Fibroblast of pulmonary artery (primary cell): ENCODE measurements around the gene UBL7.

Experiments
- DNase-seq: peaks from one replicate; pipeline ENCODE4 v3.0.0-alpha.2; 2010; ENCODE audit warnings: low read depth
- H3K4me3 ChIP-seq: replicated peaks from 2 replicates; pipeline ENCODE4 v1.5.1; 2011; ENCODE audit warnings: low read depth, mild to moderate bottlenecking, control low read depth, low read length, moderate library complexity
- TF ChIP-seq, protein P1 (sequence below): IDR thresholded peaks from 2 replicates; pipeline ENCODE4 v1.5.1; 2011; ENCODE audit warnings: mild to moderate bottlenecking, control low read depth, low read length, inconsistent platforms; ENCODE audit errors: missing control alignments

UBL7 gene

DNA sequence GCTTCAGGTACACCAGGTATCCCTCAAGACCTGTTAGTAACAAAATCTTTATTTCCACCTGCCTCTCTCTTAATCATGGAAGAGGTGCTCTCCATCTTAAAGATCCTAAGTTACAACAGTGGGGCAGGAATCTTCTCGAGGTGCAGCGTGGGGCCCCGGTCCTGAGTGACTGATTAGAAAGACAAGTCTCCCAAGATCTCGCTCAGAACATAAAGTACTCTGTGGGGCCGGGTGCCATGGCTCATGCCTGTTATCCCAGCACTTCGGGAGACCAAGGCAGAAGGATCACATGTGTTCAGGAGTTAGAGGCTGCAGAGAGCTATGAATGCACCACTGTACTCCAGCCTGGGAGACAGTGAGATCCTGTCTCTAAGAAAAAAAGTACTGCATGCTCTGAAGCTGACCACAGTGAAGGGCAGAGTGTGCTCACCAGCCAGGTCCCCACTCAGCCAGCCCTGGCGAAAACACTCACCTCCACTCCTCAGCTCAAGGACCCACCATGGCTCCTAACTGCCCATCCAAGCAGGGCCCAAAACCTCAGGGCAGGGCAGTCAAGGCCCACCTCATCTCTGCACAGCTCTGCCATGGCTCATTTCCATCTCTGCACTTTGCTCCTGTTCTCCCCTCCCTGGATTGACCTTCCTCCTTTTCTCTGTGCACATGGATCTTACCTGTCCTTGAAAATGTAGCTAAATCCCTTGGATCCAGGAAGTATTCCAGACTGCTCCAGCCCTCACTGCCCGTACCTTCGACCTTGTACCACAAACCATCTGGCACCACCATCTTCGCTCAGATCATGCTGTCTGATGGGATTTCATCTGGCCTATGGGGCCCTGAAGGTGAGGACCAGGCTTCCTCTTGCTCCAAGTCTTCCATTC, 34.3 kb downstream of the UBL7 start:
- TF ChIP-seq, protein P1, sequence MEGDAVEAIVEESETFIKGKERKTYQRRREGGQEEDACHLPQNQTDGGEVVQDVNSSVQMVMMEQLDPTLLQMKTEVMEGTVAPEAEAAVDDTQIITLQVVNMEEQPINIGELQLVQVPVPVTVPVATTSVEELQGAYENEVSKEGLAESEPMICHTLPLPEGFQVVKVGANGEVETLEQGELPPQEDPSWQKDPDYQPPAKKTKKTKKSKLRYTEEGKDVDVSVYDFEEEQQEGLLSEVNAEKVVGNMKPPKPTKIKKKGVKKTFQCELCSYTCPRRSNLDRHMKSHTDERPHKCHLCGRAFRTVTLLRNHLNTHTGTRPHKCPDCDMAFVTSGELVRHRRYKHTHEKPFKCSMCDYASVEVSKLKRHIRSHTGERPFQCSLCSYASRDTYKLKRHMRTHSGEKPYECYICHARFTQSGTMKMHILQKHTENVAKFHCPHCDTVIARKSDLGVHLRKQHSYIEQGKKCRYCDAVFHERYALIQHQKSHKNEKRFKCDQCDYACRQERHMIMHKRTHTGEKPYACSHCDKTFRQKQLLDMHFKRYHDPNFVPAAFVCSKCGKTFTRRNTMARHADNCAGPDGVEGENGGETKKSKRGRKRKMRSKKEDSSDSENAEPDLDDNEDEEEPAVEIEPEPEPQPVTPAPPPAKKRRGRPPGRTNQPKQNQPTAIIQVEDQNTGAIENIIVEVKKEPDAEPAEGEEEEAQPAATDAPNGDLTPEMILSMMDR: no peak
- no peak for DNase-seq
- no peak overlapping the region for H3K4me3 ChIP-seq

DNA sequence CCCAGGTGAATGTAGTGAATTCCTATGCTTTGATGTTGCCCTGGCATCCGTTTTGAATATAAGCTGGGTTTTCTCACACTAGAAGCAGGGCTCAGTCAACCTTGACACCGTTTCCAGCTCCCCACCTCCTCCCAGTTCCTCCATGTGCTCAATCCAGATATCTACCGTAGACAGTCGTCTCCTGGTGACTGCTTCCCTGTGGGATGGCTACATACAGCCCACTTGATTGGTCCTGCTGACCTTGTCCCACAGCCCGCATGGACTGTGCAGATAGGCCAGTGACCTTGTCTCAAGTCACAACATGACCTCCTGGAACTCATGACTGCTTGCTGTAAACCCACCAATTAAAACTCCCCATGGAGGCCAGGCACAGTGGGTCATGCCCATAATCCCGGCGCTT, 35.3 kb downstream of the UBL7 start:
- TF ChIP-seq, protein P1: no peak
- DNase-seq: no peak
- H3K4me3 ChIP-seq: no peak overlapping the region

DNA sequence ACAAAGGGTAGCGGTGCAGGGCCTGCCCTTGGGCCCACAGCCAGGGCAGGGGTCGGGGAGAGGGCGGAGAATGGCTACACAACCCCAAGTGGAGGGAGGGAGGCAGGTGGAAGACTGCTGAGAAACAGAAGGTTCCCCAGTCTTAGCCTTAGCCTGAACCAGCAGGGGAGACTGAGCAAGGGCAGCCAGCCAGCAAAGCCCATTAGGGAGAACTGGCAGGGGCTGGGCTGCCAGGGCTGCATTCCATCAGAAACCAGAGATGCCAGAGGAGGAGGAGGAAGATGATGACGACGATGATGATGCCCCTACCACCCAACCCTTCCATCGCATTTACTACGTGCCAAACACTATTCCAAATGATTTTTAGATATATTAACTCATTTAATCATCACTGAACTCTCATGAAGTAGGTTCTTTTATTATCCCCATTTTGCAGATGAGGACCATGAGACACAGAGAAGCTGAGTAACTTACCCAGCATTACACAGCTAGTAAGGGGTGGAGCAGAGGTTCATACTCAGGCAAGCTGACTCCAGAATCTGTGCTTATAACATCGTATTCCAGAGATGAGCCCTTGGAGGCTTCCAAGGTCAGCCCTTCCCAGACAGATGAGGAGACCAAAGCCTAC, 35.9 kb downstream of the UBL7 start:
- TF ChIP-seq, protein P1: no peak
- DNase-seq: no peak
- H3K4me3 ChIP-seq: no peak overlapping the region

DNA sequence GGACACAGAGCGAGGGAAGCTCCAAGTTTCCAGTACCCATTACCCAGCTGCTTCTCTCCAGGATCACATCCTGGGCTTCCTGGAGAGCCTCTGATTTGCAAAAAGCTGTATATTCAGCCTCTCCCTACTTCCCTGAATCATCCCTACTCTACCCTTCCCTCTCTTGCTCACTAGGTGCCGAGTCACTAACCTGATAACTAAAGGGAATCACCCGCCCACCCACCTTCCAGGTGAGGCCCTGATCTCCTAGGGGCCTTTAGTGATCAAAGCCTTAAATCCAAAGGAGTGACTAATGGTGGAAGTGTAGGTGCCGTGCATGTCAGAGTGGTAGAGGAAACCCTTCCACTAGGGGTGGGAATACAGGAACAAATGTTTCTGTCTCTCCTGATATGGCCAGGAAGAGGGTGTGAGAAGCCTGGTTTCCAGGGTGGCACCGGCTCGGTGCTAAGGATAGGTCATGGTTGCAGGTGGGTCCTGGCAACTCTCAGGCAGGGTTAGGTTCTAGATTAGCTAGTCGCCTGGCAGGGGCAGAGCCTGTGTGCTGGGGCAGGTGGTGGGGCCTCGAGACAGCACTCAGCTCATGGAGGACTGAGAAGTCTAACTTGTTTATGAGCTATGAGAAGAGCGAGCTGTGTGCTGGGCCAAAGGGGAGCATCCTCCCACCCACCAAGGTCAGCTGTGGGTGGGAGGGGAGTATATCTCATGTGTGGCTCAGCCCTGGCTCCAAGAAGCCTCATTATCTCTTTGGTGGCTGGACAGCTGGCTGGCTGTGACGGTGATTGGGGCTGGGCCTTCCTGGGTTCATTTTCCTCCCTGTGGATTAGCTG, 37.3 kb downstream of the UBL7 start:
- TF ChIP-seq, protein P1: no peak
- no peak overlapping the region for H3K4me3 ChIP-seq
- no peak for DNase-seq

DNA sequence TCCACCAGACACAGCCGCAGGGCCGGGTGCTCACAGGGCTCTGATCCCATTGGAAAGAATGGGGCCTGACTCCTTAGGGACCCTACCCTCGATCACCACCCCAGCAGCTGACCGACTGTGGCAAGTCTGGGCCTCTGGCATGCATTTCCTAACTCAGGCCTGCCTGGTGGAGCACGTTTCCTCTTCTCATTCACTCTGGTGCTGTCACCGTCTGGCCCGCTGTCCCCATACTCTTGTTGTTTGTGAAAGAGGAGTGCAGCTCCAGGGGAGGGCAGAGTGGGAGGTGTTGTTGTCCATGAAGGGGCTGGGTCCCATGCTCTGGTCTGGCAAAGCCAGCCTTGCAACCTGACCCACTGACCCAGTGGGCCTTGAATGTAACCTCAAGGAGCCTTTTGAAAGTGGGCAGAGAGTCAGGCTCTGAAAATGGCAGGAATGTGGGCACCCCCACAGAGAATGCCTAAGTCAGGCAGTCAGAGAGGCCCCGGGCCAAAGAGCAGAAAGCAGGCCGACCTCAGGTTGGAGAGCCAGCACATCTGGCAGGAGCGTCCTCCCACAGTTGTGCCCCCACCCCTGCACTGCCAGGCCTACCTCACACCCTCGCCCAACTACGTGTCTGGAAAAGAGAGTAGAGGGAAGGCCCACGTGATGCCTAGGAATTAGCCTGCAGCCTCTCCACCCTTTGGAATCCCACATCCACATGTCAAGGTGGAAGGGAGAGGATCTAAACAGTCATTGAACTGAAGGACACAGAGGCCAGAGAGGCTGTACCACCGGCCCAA, 38.1 kb downstream of the UBL7 start:
- peak; percentile 39 for DNase-seq
- TF ChIP-seq, protein P1: no peak
- no peak overlapping the region for H3K4me3 ChIP-seq

DNA sequence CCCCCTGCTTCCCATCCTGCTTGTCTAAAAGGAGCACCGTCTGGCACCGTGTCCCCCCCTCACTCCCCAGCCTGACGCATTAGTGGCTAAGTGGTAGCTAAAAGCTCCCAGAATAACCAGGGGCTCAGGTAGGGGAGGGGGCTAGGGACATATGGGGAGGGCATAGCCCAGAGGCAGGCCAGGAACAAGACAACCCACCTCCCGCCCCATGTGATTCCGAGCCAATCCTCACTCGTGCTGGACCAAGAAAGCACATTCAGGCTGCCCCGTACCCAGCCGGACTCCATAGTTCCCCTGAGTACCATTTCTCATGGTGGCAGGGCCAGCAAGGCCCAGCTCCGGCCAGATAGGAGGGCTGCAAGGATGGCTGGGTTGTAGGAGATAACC, 38.7 kb downstream of the UBL7 start:
- TF ChIP-seq, protein P1: no peak
- no peak overlapping the region for H3K4me3 ChIP-seq
- no peak for DNase-seq
